ENCODE results near the gene EEA1.

DNA sequence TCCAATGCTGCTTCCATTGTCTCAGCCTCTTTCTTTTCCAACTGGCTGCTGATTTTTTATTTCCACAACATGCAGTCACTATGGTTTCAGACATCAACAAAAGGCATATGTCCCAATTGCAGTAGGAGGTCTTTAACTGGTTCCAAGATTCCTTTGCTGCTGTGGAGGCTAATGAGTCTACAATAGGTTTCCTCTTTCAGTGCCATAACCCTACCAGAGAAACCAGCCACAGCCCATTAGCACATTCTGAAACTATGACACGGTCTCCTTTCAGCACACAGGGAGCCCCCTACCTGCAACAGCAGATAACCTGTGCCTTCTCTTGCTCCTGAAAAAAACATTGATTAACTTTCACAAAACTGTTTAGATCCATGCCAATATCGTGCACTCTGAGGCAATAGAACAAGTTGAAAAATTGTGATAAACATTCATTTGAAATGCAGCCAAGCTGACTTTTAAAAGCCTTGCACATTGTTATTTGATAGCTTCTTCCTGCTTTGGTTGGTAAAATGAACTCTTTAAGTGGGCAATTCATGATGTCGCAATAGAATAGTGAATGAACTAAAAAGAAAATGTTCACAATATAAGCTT lies 193.9 kb downstream of the EEA1 start:
- TF ChIP-seq, protein P1, sequence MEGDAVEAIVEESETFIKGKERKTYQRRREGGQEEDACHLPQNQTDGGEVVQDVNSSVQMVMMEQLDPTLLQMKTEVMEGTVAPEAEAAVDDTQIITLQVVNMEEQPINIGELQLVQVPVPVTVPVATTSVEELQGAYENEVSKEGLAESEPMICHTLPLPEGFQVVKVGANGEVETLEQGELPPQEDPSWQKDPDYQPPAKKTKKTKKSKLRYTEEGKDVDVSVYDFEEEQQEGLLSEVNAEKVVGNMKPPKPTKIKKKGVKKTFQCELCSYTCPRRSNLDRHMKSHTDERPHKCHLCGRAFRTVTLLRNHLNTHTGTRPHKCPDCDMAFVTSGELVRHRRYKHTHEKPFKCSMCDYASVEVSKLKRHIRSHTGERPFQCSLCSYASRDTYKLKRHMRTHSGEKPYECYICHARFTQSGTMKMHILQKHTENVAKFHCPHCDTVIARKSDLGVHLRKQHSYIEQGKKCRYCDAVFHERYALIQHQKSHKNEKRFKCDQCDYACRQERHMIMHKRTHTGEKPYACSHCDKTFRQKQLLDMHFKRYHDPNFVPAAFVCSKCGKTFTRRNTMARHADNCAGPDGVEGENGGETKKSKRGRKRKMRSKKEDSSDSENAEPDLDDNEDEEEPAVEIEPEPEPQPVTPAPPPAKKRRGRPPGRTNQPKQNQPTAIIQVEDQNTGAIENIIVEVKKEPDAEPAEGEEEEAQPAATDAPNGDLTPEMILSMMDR (conservative IDR thresholded peaks at IDR 0.05 in 1 of 2, IDR thresholded peaks at IDR 0.05 in 1 of 2; ENCODE audit: low read depth in 1 of 2, low read length in 2 of 2), result peak in 1 of 2 donors; percentile 10
- TF ChIP-seq EZH2 (IDR thresholded peaks at IDR 0.05; ENCODE audit: low read length, missing control alignments), result no peak
